ENCODE data around the gene FGF3.

FGF3 gene

GRCh38 chr11:69818603-69819441 is at the start of gene FGF3:
Gene FGF3 (minus strand): TSS chr11:69819416. CDS start chr11:69818933, 483 bp downstream.
- no peak for DNase-seq (ENCODE audit: low read depth)
- no peak for TF ChIP-seq CTCF (IDR thresholded peaks at IDR 0.05; ENCODE audit: control insufficient read depth, extremely low read depth, insufficient read depth)
- no peak within 1 kb of the TSS for H3K4me3 ChIP-seq (ENCODE audit: low read depth, low read length)

- no peak for TF ChIP-seq CTCF (IDR thresholded peaks at IDR 0.05; ENCODE audit: control insufficient read depth, extremely low read depth, insufficient read depth)
- no peak for DNase-seq (ENCODE audit: low read depth)
- no peak overlapping the region for H3K4me3 ChIP-seq (ENCODE audit: low read depth, low read length)
These were observed 49.7 kb upstream of the FGF3 start for GRCh38 chr11:69868871-69869270.

- no peak for DNase-seq (ENCODE audit: low read depth)
- no peak for TF ChIP-seq CTCF (IDR thresholded peaks at IDR 0.05; ENCODE audit: control insufficient read depth, extremely low read depth, insufficient read depth)
- H3K4me3 ChIP-seq (ENCODE audit: low read depth, low read length) = no peak overlapping the region
These were observed 49.0 kb upstream of the FGF3 start for GRCh38 chr11:69868006-69868810.

- TF ChIP-seq CTCF (IDR thresholded peaks at IDR 0.05; ENCODE audit: control insufficient read depth, extremely low read depth, insufficient read depth) = no peak
- peak; percentile 18 for DNase-seq (ENCODE audit: low read depth)
- no peak overlapping the region for H3K4me3 ChIP-seq (ENCODE audit: low read depth, low read length)
These were observed 48.1 kb upstream of the FGF3 start for GRCh38 chr11:69867076-69868005.

- TF ChIP-seq CTCF (IDR thresholded peaks at IDR 0.05; ENCODE audit: control insufficient read depth, extremely low read depth, insufficient read depth) = no peak
- no peak overlapping the region for H3K4me3 ChIP-seq (ENCODE audit: low read depth, low read length)
- no peak for DNase-seq (ENCODE audit: low read depth)
These were observed 47.4 kb upstream of the FGF3 start for GRCh38 chr11:69866648-69867047.

GRCh38 chr11:69865707-69866106 is 46.5 kb upstream of the FGF3 start:
- no peak for DNase-seq (ENCODE audit: low read depth)
- no peak for TF ChIP-seq CTCF (IDR thresholded peaks at IDR 0.05; ENCODE audit: control insufficient read depth, extremely low read depth, insufficient read depth)

More at GRCh38 chr11:69865707-69866106, 46.5 kb upstream of the FGF3 start:
- H3K4me3 ChIP-seq (ENCODE audit: low read depth, low read length) = no peak overlapping the region
